Mucosa of rectum (tissue), 2 donors: ENCODE measurements around the gene CHID1.

ENCODE experiments used
- H3K27ac ChIP-seq, 2 donors: one replicate each; pipeline ENCODE4 v1.7.0; 2013; ENCODE audit warnings: inconsistent platforms in 2 of 2, low read depth in 2 of 2, low read length in 2 of 2
- H3K27me3 ChIP-seq, 2 donors: one replicate each; pipeline ENCODE4 v1.7.0; 2013; ENCODE audit warnings: low read length in 2 of 2; ENCODE audit not compliant: control insufficient read depth in 2 of 2, insufficient read depth in 2 of 2
- H3K36me3 ChIP-seq, 2 donors: one replicate each; pipeline ENCODE4 v1.7.0; 2013; ENCODE audit warnings: low read length in 2 of 2; ENCODE audit not compliant: control insufficient read depth in 2 of 2, insufficient read depth in 2 of 2
- H3K4me1 ChIP-seq, 2 donors: one replicate each; pipeline ENCODE4 v1.7.0; 2013; ENCODE audit warnings: low read length in 2 of 2, mild to moderate bottlenecking in 1 of 2; ENCODE audit not compliant: control insufficient read depth in 2 of 2, insufficient read depth in 2 of 2
- H3K4me3 ChIP-seq, 2 donors: one replicate each; pipeline ENCODE4 v1.7.0; 2013; ENCODE audit warnings: low read length in 2 of 2
- H3K9ac ChIP-seq, 2 donors: one replicate each; pipeline ENCODE4 v1.7.0; 2013; ENCODE audit warnings: low read length in 2 of 2, low read depth in 1 of 2, mild to moderate bottlenecking in 1 of 2
- H3K9me3 ChIP-seq, 2 donors: one replicate each; pipeline ENCODE4 v1.7.0; 2013; ENCODE audit warnings: low read length in 2 of 2; ENCODE audit not compliant: control insufficient read depth in 2 of 2
- donor health status: healthy.
- donor health status: Normal muscosa, but diverticular disease.

The CHID1 gene

DNA sequence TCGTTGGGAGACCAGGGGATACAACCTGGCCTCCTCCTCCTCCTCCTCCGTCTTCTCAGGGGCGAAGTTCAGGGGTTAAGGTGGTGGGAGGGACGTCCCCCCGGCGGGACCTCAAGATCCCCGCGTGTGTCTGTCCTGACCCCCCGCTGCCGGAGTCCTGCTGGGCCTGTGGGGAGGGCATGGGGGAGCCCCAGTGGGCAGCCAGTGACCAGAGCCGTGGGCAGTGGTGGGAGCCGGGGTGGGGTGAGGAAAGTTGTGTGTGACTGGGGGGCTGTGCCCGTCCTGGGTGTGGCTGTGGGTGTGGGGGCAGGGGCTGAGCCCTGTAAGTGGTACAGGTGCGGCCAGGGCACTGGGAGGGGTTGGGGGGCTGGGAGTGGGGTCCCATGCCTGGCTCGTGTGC, 57.8 kb downstream of the CHID1 start:
- Histone ChIP-seq H3K36me3 (no peaks in the 10 kb centered on the region), H3K4me1 (peaks cover 6 to 8% of the 10 kb centered on the region in 2 donors), H3K9me3 (no peaks in the 10 kb centered on the region), H3K4me3 (no peak overlapping the region), H3K9ac (no peak overlapping the region), H3K27me3 (peaks cover 16 to 19% of the 10 kb centered on the region in 2 donors), H3K27ac (no peak overlapping the region)

DNA sequence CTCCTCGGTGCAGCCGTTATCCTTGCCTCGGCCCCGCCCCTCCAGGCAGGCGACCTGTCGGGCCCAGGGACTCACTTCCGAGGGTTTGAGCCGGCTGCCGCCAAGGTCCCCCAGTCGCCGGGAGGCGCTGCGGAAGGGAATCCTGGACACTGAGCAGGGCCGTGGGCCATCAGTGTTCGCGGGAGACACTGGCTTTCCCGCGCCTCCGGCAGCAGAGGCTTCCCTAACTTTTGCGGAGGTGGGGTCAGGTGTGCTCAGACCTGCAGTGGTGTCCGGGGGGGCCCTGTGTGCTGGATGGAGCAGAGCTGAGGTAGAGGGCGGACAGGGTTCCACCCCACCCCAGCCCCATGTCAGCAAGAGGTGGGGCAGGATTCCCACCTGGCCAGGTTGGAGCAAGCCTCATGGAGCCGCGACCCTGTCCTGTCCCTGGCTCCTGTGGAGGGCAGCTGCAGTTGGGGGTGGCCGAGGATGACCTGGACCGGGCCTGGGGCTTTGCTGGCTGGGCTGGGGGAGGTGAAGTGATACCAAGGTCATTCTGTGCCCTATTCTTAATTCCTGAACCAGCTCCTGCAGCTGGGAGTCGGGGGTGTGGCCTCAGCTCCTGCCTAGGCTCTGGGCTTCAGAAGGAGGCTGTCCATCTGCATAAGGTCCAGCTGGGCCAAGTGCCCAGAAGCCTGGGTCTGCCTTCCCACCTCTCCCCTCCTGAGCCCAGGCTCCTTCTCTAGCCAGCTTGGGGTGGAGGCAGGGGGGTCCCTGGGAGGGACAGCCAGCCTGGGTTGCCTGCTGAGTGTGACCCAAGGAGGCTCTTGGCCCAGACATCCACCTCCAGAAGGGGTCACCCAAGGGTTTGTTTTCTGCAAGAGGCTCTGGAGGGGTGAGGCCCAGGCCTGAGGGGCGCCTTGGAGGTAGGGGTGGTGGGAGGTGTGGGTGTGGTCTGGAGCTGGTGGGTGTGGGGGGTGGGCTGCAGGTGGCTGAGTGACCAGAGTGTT, 59.5 kb downstream of the CHID1 start:
- Histone ChIP-seq H3K9me3 (no peaks in the 10 kb centered on the region), H3K36me3 (no peaks in the 10 kb centered on the region), H3K27me3 (peaks cover 16 to 19% of the 10 kb centered on the region in 2 donors), H3K27ac (no peak overlapping the region), H3K4me1 (peaks cover 6 to 9% of the 10 kb centered on the region in 2 donors), H3K4me3 (no peak overlapping the region), H3K9ac (no peak overlapping the region)

DNA sequence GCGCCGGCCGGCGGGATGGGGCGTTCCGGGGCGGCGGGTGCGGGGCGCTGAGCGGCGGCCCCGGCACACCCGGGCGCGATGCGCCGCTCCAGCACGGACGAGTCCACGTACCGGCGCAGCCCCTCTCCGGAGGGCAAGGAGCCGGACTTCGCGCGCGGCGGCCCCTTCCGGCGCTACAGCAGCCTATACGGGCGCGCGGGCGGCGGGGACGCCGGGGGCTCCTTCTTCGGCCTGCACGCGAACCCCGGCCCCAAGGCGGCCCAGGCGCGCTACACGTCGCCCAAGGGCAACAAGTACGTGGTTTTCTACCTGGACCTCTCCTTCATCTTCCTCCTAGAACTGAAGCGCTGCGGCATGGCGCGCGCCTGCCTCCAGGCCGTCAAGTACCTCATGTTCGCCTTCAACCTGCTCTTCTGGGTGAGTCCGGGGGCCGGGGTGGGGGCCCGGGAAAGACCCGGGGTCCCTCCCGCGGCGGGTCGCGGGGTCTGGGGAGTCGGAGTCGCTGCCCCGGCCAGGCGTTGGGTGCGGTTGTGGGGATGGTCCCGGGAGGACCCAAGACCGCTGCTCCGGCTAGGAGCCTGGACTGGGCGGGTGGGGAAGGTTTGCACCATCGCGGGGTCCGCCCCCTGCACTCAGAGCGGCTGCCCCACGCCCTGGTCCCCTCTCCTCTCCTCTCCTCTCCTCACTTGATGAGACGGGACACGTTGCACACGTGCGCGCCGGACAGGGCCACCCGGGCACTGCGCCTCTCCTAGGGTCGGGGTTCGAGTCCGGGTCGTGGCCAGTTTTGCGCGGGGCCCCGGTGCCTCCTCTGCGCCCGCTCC, 60.4 kb downstream of the CHID1 start:
- Histone ChIP-seq H3K9me3 (no peaks in the 10 kb centered on the region), H3K27me3 (peaks cover 16 to 19% of the 10 kb centered on the region in 2 donors), H3K4me1 (peaks cover 6 to 10% of the 10 kb centered on the region in 2 donors), H3K27ac (no peak overlapping the region), H3K36me3 (no peaks in the 10 kb centered on the region), H3K4me3 (no peak overlapping the region), H3K9ac (no peak overlapping the region)

DNA sequence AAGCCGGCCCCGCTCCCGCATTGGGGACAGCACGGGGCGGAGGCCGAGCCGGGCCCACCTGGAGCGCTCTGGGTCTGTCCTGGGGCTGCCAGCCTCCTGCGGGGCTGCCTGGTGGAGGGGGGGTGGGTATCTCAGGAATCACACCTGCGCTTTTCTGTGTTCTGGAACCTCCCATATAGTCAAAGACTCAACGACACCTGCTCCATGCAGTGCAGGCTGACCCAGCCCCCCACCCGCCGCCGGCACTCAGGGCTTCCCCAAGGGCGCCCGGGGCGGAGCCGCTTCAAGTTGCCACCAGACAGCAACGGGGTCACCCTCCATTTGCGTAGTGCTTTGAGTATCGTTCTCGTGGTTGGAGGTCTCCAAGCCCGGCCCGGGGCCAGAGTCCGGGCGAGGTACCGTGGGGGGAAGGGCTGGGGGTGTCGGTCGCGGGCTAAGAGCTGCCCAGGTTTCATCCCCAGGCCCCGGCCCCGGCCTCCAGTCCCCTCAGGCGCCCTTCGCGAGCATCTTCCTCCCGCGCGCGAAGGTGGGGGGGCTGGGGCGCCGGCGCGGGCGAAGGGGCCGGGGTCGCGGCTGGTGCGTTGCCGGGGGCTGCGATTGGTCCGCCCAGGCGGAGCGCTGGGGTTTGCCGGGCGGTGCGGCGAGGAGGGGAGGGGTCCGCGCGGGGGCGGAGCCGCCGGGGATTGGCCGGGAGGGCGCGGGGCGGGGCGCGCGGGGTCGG, 61.3 kb downstream of the CHID1 start:
- Histone ChIP-seq H3K27me3 (peaks cover 16 to 19% of the 10 kb centered on the region in 2 donors), H3K4me1 (peaks cover 11 to 16% of the 10 kb centered on the region in 2 donors), H3K27ac (no peak overlapping the region), H3K4me3 (peak overlapping the region in 1 of 2 donors; percentile 30), H3K9ac (no peak overlapping the region), H3K36me3 (no peaks in the 10 kb centered on the region), H3K9me3 (no peaks in the 10 kb centered on the region)

DNA sequence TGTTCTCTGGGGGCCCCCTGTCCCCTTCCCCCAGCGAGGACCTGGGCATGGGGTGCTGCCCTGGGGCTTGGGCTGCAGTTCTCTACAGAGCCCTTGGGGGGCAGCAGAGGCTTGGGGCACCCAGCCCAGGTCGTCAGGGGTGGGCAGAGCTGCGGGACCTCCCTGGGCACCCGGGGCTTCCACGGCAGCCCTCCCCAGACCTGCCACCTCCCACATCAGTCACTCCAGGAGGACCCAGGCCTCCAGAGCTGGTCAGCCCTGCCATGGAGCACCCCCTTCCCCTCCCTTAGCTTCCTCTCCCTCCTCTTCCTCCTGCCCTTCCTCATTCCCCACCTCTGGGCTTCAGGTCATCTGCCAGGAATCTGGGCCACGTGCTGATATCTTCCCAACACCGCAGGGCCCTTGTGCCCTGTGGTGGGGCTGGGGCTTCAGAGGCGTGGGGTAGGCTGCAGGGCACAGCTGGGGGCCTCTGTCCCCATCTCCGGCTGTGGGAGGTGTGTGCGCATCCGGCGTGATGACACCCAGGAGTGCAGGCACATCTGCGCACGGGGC, 62.2 kb downstream of the CHID1 start:
- Histone ChIP-seq H3K36me3 (no peaks in the 10 kb centered on the region), H3K4me1 (peaks cover 16 to 22% of the 10 kb centered on the region in 2 donors), H3K4me3 (peak overlapping the region in 1 of 2 donors; percentile 16), H3K27ac (no peak overlapping the region), H3K9ac (no peak overlapping the region), H3K27me3 (peaks cover 16 to 19% of the 10 kb centered on the region in 2 donors), H3K9me3 (no peaks in the 10 kb centered on the region)

DNA sequence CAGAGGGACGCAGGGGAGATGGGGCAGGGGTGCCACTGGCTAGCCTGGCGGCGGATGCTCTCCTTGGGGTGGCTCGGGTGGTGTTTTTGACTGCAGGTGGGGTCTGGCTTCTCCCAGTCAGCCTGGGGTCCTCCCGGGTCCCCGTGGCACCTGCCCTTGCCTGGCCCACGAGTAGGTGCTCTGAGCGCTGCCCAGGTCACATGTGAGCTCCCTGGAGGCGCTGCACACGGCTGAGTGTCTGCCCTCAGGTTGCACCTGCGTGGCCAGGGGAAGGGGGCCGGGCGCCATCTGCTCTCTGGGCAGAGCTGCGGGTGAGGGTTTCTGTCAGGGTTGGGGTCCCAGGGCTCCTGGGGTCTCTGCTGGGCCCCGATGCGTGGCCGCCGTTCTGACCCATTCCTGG, 62.7 kb downstream of the CHID1 start:
- H3K9ac ChIP-seq = no peak overlapping the region
- H3K9me3 ChIP-seq = no peaks in the 10 kb centered on the region
- H3K27me3 ChIP-seq = peaks cover 16 to 19% of the 10 kb centered on the region in 2 donors
- H3K27ac ChIP-seq = no peak overlapping the region
- H3K4me3 ChIP-seq = no peak overlapping the region
- H3K4me1 ChIP-seq = peaks cover 21 to 26% of the 10 kb centered on the region in 2 donors
- no peaks in the 10 kb centered on the region for H3K36me3 ChIP-seq

DNA sequence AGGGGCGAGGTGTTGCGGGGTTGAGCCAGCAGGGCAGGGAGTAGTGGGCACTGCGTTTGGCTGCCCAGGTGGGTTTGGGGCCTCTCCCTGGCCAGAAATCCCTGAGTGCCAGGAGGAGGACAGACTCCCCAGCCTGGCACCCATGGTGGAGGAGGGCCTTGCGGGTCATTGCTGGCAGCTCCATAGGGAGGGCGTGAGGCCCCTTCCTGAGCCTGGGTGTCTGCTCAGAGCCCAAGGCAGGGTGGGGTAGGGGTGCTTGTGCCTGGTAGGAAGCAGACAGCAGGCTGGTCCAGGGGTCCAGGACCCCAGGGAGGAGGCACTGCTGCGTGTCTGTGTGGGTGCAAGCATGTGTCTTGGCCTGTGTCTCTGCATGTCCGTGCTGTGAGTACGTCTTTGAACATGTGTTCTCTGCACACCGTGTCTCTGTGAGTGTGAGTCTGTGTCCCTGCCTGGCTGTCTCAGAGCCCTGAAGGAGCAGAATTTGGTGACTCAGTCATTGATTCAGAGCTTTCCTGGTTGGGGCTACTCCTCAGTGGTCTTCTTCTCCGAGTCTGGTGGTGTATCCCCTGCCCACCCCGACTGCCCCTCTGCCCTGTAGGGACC, 64.0 kb downstream of the CHID1 start:
- no peak overlapping the region for H3K4me3 ChIP-seq
- H3K27me3 ChIP-seq = peaks cover 16 to 19% of the 10 kb centered on the region in 2 donors
- no peaks in the 10 kb centered on the region for H3K36me3 ChIP-seq
- H3K4me1 ChIP-seq = peaks cover 21 to 26% of the 10 kb centered on the region in 2 donors
- no peaks in the 10 kb centered on the region for H3K9me3 ChIP-seq
- H3K9ac ChIP-seq = no peak overlapping the region
- H3K27ac ChIP-seq = no peak overlapping the region

DNA sequence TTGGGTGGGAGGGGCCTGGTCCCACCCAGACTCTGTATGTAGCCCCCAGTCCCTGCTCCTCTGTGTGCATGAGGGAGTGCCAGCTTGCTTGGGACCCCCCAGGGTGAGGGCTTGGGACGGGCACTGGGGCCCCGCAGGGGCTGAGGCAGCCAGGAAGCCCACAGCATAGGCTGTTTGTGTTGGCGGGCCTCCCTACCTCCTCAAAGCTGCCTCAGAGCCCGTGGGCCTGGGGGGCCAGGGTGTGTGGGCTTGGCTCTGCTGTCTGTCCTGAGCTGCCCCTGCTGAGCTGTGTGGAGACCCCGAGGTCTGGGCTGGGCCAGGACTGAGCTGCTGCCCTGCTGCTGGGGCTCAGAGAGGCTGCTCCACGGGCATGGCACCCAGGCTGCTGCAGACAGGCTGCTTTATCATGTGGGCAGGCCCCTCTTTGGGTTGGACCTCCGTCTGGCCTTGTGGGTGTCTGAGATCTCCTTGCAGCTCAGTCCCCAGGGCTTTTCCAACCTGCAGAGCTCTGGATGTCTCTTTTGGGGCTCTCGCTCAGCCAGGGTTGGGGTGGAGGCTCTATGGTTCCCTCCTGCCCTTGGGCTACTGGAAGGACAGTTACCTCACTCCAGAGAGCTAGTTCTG, 64.6 kb downstream of the CHID1 start:
- H3K4me3 ChIP-seq = no peak overlapping the region
- peaks cover 11 to 15% of the 10 kb centered on the region in 2 donors for H3K27me3 ChIP-seq
- H3K4me1 ChIP-seq = peaks cover 27 to 31% of the 10 kb centered on the region in 2 donors

More for the DNA sequence above, 64.6 kb downstream of the CHID1 start:
- Histone ChIP-seq H3K9me3 (no peaks in the 10 kb centered on the region), H3K36me3 (no peaks in the 10 kb centered on the region), H3K9ac (no peak overlapping the region), H3K27ac (no peak overlapping the region)
